ENCODE measurements around the gene BTBD9.

BTBD9 gene

DNA sequence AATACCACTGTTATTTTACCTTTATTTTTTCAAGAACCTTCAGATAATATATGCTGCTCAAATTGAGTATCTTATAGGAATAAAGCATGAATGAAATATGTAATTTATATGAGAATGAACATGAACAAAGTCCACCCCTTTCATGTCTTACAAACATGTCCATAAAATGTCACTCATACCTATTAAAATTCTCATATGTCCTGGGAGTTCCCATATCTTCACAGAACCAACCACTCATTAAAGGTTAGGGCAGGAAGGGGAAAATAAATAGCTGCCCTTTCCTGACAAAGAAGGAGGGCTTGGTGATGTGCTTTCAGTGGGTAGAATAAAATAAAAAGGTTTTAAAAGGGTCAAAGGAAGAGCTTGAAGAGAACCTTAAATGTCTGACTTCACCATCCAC, 125.3 kb downstream of the BTBD9 start:
- Histone ChIP-seq H3K27me3 (ENCODE audit: control insufficient read depth in 5 of 5, insufficient read depth in 4 of 5, low read length in 5 of 5) (no peaks in the 10 kb centered on the region), H3K36me3 (ENCODE audit: control insufficient read depth in 5 of 5, insufficient read depth in 5 of 5, low read length in 5 of 5) (no peaks in the 10 kb centered on the region), H3K9ac (ENCODE audit: low read length in 5 of 5) (no peak overlapping the region), H3K4me3 (ENCODE audit: low read depth in 1 of 5, low read length in 5 of 5) (no peak overlapping the region), H3K27ac (ENCODE audit: low read depth, low read length) (no peak overlapping the region), H3K9me3 (ENCODE audit: control insufficient read depth in 5 of 5, low read length in 5 of 5) (no peaks in the 10 kb centered on the region), H3K4me1 (ENCODE audit: control insufficient read depth in 5 of 5, insufficient read depth in 5 of 5, low read length in 5 of 5) (peaks cover 0 to 10% (median 3%) of the 10 kb centered on the region in 5 donors)

- Histone ChIP-seq H3K9ac (ENCODE audit: low read length in 5 of 5) (no peak overlapping the region), H3K4me1 (ENCODE audit: control insufficient read depth in 5 of 5, insufficient read depth in 5 of 5, low read length in 5 of 5) (peaks cover 0 to 23% (median 9%) of the 10 kb centered on the region in 5 donors), H3K36me3 (ENCODE audit: control insufficient read depth in 5 of 5, insufficient read depth in 5 of 5, low read length in 5 of 5) (no peaks in the 10 kb centered on the region), H3K4me3 (ENCODE audit: low read depth in 1 of 5, low read length in 5 of 5) (no peak overlapping the region), H3K27me3 (ENCODE audit: control insufficient read depth in 5 of 5, insufficient read depth in 4 of 5, low read length in 5 of 5) (no peaks in the 10 kb centered on the region), H3K27ac (ENCODE audit: low read depth, low read length) (no peak overlapping the region), H3K9me3 (ENCODE audit: control insufficient read depth in 5 of 5, low read length in 5 of 5) (no peaks in the 10 kb centered on the region)
Measured at GRCh38 chr6:38512211-38512610, 127.5 kb downstream of the BTBD9 start.

GRCh38 chr6:38510205-38510604, 129.5 kb downstream of the BTBD9 start:
- Histone ChIP-seq H3K4me3 (ENCODE audit: low read depth in 1 of 5, low read length in 5 of 5) (no peak overlapping the region), H3K9me3 (ENCODE audit: control insufficient read depth in 5 of 5, low read length in 5 of 5) (no peaks in the 10 kb centered on the region), H3K36me3 (ENCODE audit: control insufficient read depth in 5 of 5, insufficient read depth in 5 of 5, low read length in 5 of 5) (no peaks in the 10 kb centered on the region), H3K9ac (ENCODE audit: low read length in 5 of 5) (no peak overlapping the region), H3K27ac (ENCODE audit: low read depth, low read length) (no peak overlapping the region), H3K4me1 (ENCODE audit: control insufficient read depth in 5 of 5, insufficient read depth in 5 of 5, low read length in 5 of 5) (peaks cover 0 to 28% (median 9%) of the 10 kb centered on the region in 5 donors), H3K27me3 (ENCODE audit: control insufficient read depth in 5 of 5, insufficient read depth in 4 of 5, low read length in 5 of 5) (no peaks in the 10 kb centered on the region)

GRCh38 chr6:38509713-38510112, 130.0 kb downstream of the BTBD9 start:
- Histone ChIP-seq H3K27ac (ENCODE audit: low read depth, low read length) (no peak overlapping the region), H3K4me1 (ENCODE audit: control insufficient read depth in 5 of 5, insufficient read depth in 5 of 5, low read length in 5 of 5) (peaks cover 0 to 28% (median 9%) of the 10 kb centered on the region in 5 donors), H3K9me3 (ENCODE audit: control insufficient read depth in 5 of 5, low read length in 5 of 5) (no peaks in the 10 kb centered on the region)

GRCh38 chr6:38508894-38509293, 130.8 kb downstream of the BTBD9 start:
- peaks cover 0 to 28% (median 9%) of the 10 kb centered on the region in 5 donors for H3K4me1 ChIP-seq (ENCODE audit: control insufficient read depth in 5 of 5, insufficient read depth in 5 of 5, low read length in 5 of 5)
- no peaks in the 10 kb centered on the region for H3K36me3 ChIP-seq (ENCODE audit: control insufficient read depth in 5 of 5, insufficient read depth in 5 of 5, low read length in 5 of 5)
- H3K9ac ChIP-seq (ENCODE audit: low read length in 5 of 5): no peak overlapping the region
- H3K4me3 ChIP-seq (ENCODE audit: low read depth in 1 of 5, low read length in 5 of 5): no peak overlapping the region
- no peak overlapping the region for H3K27ac ChIP-seq (ENCODE audit: low read depth, low read length)
- no peaks in the 10 kb centered on the region for H3K9me3 ChIP-seq (ENCODE audit: control insufficient read depth in 5 of 5, low read length in 5 of 5)
- no peaks in the 10 kb centered on the region for H3K27me3 ChIP-seq (ENCODE audit: control insufficient read depth in 5 of 5, insufficient read depth in 4 of 5, low read length in 5 of 5)

More at GRCh38 chr6:38509713-38510112, 130.0 kb downstream of the BTBD9 start:
- no peaks in the 10 kb centered on the region for H3K36me3 ChIP-seq (ENCODE audit: control insufficient read depth in 5 of 5, insufficient read depth in 5 of 5, low read length in 5 of 5)
- no peaks in the 10 kb centered on the region for H3K27me3 ChIP-seq (ENCODE audit: control insufficient read depth in 5 of 5, insufficient read depth in 4 of 5, low read length in 5 of 5)
- no peak overlapping the region for H3K4me3 ChIP-seq (ENCODE audit: low read depth in 1 of 5, low read length in 5 of 5)
- H3K9ac ChIP-seq (ENCODE audit: low read length in 5 of 5): no peak overlapping the region

- Histone ChIP-seq H3K27me3 (ENCODE audit: control insufficient read depth in 5 of 5, insufficient read depth in 4 of 5, low read length in 5 of 5) (no peaks in the 10 kb centered on the region), H3K4me3 (ENCODE audit: low read depth in 1 of 5, low read length in 5 of 5) (no peak overlapping the region), H3K9me3 (ENCODE audit: control insufficient read depth in 5 of 5, low read length in 5 of 5) (no peaks in the 10 kb centered on the region), H3K36me3 (ENCODE audit: control insufficient read depth in 5 of 5, insufficient read depth in 5 of 5, low read length in 5 of 5) (no peaks in the 10 kb centered on the region), H3K4me1 (ENCODE audit: control insufficient read depth in 5 of 5, insufficient read depth in 5 of 5, low read length in 5 of 5) (peaks cover 0 to 28% (median 9%) of the 10 kb centered on the region in 5 donors), H3K27ac (ENCODE audit: low read depth, low read length) (no peak overlapping the region), H3K9ac (ENCODE audit: low read length in 5 of 5) (no peak overlapping the region)
Measured at GRCh38 chr6:38508286-38508685, 131.4 kb downstream of the BTBD9 start.

GRCh38 chr6:38507173-38507572, 132.6 kb downstream of the BTBD9 start:
- Histone ChIP-seq H3K4me1 (ENCODE audit: control insufficient read depth in 5 of 5, insufficient read depth in 5 of 5, low read length in 5 of 5) (peaks cover 0 to 21% (median 9%) of the 10 kb centered on the region in 5 donors), H3K27ac (ENCODE audit: low read depth, low read length) (no peak overlapping the region), H3K27me3 (ENCODE audit: control insufficient read depth in 5 of 5, insufficient read depth in 4 of 5, low read length in 5 of 5) (no peaks in the 10 kb centered on the region), H3K36me3 (ENCODE audit: control insufficient read depth in 5 of 5, insufficient read depth in 5 of 5, low read length in 5 of 5) (no peaks in the 10 kb centered on the region), H3K9me3 (ENCODE audit: control insufficient read depth in 5 of 5, low read length in 5 of 5) (no peaks in the 10 kb centered on the region), H3K9ac (ENCODE audit: low read length in 5 of 5) (no peak overlapping the region), H3K4me3 (ENCODE audit: low read depth in 1 of 5, low read length in 5 of 5) (no peak overlapping the region)

GRCh38 chr6:38505826-38506225, 133.9 kb downstream of the BTBD9 start:
- no peak overlapping the region for H3K9ac ChIP-seq (ENCODE audit: low read length in 5 of 5)
- H3K27me3 ChIP-seq (ENCODE audit: control insufficient read depth in 5 of 5, insufficient read depth in 4 of 5, low read length in 5 of 5): no peaks in the 10 kb centered on the region
- H3K4me1 ChIP-seq (ENCODE audit: control insufficient read depth in 5 of 5, insufficient read depth in 5 of 5, low read length in 5 of 5): peaks cover 0 to 21% (median 9%) of the 10 kb centered on the region in 5 donors
- H3K27ac ChIP-seq (ENCODE audit: low read depth, low read length): no peak overlapping the region
- H3K9me3 ChIP-seq (ENCODE audit: control insufficient read depth in 5 of 5, low read length in 5 of 5): no peaks in the 10 kb centered on the region
- no peak overlapping the region for H3K4me3 ChIP-seq (ENCODE audit: low read depth in 1 of 5, low read length in 5 of 5)
- H3K36me3 ChIP-seq (ENCODE audit: control insufficient read depth in 5 of 5, insufficient read depth in 5 of 5, low read length in 5 of 5): no peaks in the 10 kb centered on the region

DNA sequence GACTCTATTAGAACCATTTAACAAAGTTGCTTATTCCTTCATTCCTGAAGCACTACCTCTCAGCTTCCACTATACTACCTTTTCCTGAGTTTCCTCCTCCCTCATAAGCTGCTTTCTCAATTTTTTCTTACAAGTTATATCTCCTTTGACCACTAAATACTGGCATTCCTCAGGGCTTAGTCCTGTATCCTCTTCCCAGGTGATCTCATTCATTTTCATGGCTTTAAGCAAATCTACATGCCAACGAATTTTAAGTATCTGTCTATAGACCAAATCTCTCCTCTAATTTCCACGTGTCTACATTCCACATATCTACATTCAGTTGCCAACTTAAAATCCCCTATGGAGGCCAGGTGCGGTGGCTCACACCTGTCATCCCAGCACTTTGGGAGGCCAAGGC, 134.7 kb downstream of the BTBD9 start:
- H3K4me1 ChIP-seq (ENCODE audit: control insufficient read depth in 5 of 5, insufficient read depth in 5 of 5, low read length in 5 of 5): peaks cover 0 to 29% (median 15%) of the 10 kb centered on the region in 5 donors
- H3K9ac ChIP-seq (ENCODE audit: low read length in 5 of 5): no peak overlapping the region
- no peaks in the 10 kb centered on the region for H3K36me3 ChIP-seq (ENCODE audit: control insufficient read depth in 5 of 5, insufficient read depth in 5 of 5, low read length in 5 of 5)
- no peaks in the 10 kb centered on the region for H3K9me3 ChIP-seq (ENCODE audit: control insufficient read depth in 5 of 5, low read length in 5 of 5)
- H3K27ac ChIP-seq (ENCODE audit: low read depth, low read length): no peak overlapping the region
- no peak overlapping the region for H3K4me3 ChIP-seq (ENCODE audit: low read depth in 1 of 5, low read length in 5 of 5)
- no peaks in the 10 kb centered on the region for H3K27me3 ChIP-seq (ENCODE audit: control insufficient read depth in 5 of 5, insufficient read depth in 4 of 5, low read length in 5 of 5)

DNA sequence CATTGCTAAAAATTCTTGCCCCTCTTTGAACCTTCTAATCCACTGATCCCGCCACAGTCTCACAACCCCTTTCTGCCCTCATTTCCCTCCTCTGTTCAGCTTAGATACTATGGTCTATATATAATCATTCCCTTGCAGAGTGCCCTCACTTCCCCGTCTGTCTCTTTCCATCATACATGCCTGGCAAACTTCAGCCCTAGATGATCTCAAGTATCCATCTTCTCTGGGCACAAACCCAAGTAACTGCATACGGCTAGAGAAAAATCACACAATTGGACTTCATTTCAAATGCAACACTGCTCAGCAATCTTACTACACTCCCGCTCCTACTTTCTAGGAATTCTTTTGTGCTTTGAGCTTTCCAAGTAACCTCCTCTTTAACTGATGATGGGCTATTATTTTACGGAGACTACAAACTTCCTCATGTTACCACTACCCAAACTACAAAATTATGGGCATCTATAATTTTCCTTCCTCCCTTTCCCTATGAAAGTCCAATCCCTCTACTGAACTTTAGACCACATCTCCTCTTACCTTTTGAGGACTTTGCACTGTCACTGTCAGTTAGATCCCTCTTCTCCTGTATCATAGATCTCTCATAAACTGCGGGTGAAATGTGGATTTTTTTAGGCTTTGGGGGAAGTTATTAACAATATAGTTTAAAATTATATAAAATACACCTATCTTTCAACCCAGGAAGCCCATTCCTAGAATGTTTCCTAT, 135.6 kb downstream of the BTBD9 start:
- Histone ChIP-seq H3K9ac (ENCODE audit: low read length in 5 of 5) (no peak overlapping the region), H3K9me3 (ENCODE audit: control insufficient read depth in 5 of 5, low read length in 5 of 5) (no peaks in the 10 kb centered on the region), H3K27me3 (ENCODE audit: control insufficient read depth in 5 of 5, insufficient read depth in 4 of 5, low read length in 5 of 5) (no peaks in the 10 kb centered on the region), H3K36me3 (ENCODE audit: control insufficient read depth in 5 of 5, insufficient read depth in 5 of 5, low read length in 5 of 5) (no peaks in the 10 kb centered on the region), H3K4me3 (ENCODE audit: low read depth in 1 of 5, low read length in 5 of 5) (no peak overlapping the region), H3K27ac (ENCODE audit: low read depth, low read length) (no peak overlapping the region), H3K4me1 (ENCODE audit: control insufficient read depth in 5 of 5, insufficient read depth in 5 of 5, low read length in 5 of 5) (peaks cover 0 to 35% (median 22%) of the 10 kb centered on the region in 5 donors)
